NCI-H82 (cell line): Measurements from ENCODE around the gene RAB3IP.
"Not testable (repeated sequence)": the region's sequence is repeated elsewhere in the genome, so short reads cannot be mapped to it uniquely, and the experiment has no call there.

Experiments
- DNase-seq: peaks from one replicate; lab custom pipeline; 2025; lab: John Stamatoyannopoulos, UW

RAB3IP gene

GRCh38 chr12:69756088-69756755 is 17.6 kb downstream of the RAB3IP start:
- DNase-seq, result no peak

- DNase-seq, result no peak
Observed at GRCh38 chr12:69758105-69758504, 19.4 kb downstream of the RAB3IP start.

GRCh38 chr12:69759581-69759980 is 20.9 kb downstream of the RAB3IP start:
- not testable (repeated sequence) for DNase-seq

- DNase-seq, result no peak
Observed at GRCh38 chr12:69765515-69765914, 26.9 kb downstream of the RAB3IP start.

- no peak for DNase-seq
Observed at GRCh38 chr12:69766260-69766659, 27.6 kb downstream of the RAB3IP start.

- DNase-seq, result peak; percentile 66
Observed at GRCh38 chr12:69779928-69780327, 41.3 kb downstream of the RAB3IP start.

- no peak for DNase-seq
Observed at GRCh38 chr12:69783365-69783764, 44.7 kb downstream of the RAB3IP start.

- DNase-seq, result no peak
Observed at GRCh38 chr12:69789351-69789750, 50.7 kb downstream of the RAB3IP start.

GRCh38 chr12:69792533-69792932 is 53.9 kb downstream of the RAB3IP start:
- no peak for DNase-seq

GRCh38 chr12:69807101-69807897 is 68.6 kb downstream of the RAB3IP start:
- DNase-seq, result not testable (repeated sequence)

GRCh38 chr12:69810870-69811498 is 72.3 kb downstream of the RAB3IP start:
- no peak for DNase-seq

- DNase-seq, result no peak
Observed at GRCh38 chr12:69816082-69816481, 77.4 kb downstream of the RAB3IP start.

GRCh38 chr12:69821032-69821455 is 82.4 kb downstream of the RAB3IP start:
- no peak for DNase-seq

GRCh38 chr12:69821456-69822159 is 82.9 kb downstream of the RAB3IP start:
- DNase-seq, result peak; percentile 4

- DNase-seq, result no peak
Observed at GRCh38 chr12:69822201-69822860, 83.7 kb downstream of the RAB3IP start.

- no peak for DNase-seq
Observed at GRCh38 chr12:69824028-69824427, 85.4 kb downstream of the RAB3IP start.

GRCh38 chr12:69824966-69825560 is 86.4 kb downstream of the RAB3IP start, which contains the start of gene MYRFL:
Gene MYRFL, plus strand, starts transcription at chr12:69825227. Its CDS starts 291 bp downstream, at chr12:69825518.
- no peak for DNase-seq

- no peak for DNase-seq
Observed at GRCh38 chr12:69828897-69829296, 90.2 kb downstream of the RAB3IP start.

- DNase-seq, result no peak
Observed at GRCh38 chr12:69833696-69834095, 95.0 kb downstream of the RAB3IP start.

GRCh38 chr12:69834147-69834546 is 95.5 kb downstream of the RAB3IP start:
- no peak for DNase-seq

GRCh38 chr12:69834576-69834975 is 95.9 kb downstream of the RAB3IP start:
- no peak for DNase-seq
